ENCODE data around the gene TADA3.

Gene TADA3, protein sequence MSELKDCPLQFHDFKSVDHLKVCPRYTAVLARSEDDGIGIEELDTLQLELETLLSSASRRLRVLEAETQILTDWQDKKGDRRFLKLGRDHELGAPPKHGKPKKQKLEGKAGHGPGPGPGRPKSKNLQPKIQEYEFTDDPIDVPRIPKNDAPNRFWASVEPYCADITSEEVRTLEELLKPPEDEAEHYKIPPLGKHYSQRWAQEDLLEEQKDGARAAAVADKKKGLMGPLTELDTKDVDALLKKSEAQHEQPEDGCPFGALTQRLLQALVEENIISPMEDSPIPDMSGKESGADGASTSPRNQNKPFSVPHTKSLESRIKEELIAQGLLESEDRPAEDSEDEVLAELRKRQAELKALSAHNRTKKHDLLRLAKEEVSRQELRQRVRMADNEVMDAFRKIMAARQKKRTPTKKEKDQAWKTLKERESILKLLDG

GRCh38 chr3:9792405-9793160 lies at the start of gene TADA3, which contains the start of gene ARPC4:
Gene TADA3, minus strand, starts transcription at chr3:9792473. Its CDS starts 1,007 bp downstream, at chr3:9791466.
Gene ARPC4, plus strand, starts transcription at chr3:9793082. Its CDS starts 40 bp downstream, at chr3:9793122.
- FAIRE-seq = no peak
- peak; percentile 93 for DNase-seq (ENCODE audit: insufficient read length, low spot score)
- TF ChIP-seq, protein P1, sequence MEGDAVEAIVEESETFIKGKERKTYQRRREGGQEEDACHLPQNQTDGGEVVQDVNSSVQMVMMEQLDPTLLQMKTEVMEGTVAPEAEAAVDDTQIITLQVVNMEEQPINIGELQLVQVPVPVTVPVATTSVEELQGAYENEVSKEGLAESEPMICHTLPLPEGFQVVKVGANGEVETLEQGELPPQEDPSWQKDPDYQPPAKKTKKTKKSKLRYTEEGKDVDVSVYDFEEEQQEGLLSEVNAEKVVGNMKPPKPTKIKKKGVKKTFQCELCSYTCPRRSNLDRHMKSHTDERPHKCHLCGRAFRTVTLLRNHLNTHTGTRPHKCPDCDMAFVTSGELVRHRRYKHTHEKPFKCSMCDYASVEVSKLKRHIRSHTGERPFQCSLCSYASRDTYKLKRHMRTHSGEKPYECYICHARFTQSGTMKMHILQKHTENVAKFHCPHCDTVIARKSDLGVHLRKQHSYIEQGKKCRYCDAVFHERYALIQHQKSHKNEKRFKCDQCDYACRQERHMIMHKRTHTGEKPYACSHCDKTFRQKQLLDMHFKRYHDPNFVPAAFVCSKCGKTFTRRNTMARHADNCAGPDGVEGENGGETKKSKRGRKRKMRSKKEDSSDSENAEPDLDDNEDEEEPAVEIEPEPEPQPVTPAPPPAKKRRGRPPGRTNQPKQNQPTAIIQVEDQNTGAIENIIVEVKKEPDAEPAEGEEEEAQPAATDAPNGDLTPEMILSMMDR (IDR thresholded peaks at IDR 0.05; ENCODE audit: insufficient read depth, missing control alignments) = no peak

- DNase-seq (ENCODE audit: insufficient read length, low spot score) = no peak
- TF ChIP-seq, protein P1 (IDR thresholded peaks at IDR 0.05; ENCODE audit: insufficient read depth, missing control alignments) = no peak
- FAIRE-seq = no peak
Observed at GRCh38 chr3:9841015-9841414, 48.7 kb upstream of the TADA3 start.

DNA sequence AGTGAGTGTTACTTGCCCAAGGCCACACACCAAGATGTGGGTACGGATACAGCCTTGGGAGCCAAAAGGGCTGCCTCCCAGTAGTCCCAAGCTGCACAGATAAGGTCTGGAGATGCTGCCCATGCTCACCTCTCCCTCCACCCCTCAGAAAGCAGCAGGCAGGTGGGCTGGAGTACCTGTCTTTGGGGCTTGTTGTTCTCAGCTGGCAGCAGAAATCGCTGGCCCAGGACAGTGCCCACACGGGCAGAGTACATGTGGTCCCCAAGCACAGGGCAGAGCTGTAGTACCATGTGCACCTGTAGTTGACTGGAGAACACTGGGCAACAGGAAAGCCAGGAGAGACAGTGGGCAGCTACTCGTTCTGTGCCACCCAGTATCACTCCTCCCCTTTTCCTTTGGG lies 46.6 kb upstream of the TADA3 start:
- TF ChIP-seq, protein P1 (IDR thresholded peaks at IDR 0.05; ENCODE audit: insufficient read depth, missing control alignments) = no peak
- DNase-seq (ENCODE audit: insufficient read length, low spot score) = no peak
- no peak for FAIRE-seq

GRCh38 chr3:9837701-9838582 lies 45.7 kb upstream of the TADA3 start:
- DNase-seq (ENCODE audit: insufficient read length, low spot score) (peak; percentile 5), FAIRE-seq (no peak)
- TF ChIP-seq, protein P1 (IDR thresholded peaks at IDR 0.05; ENCODE audit: insufficient read depth, missing control alignments) = no peak

- no peak for FAIRE-seq
- TF ChIP-seq, protein P1 (IDR thresholded peaks at IDR 0.05; ENCODE audit: insufficient read depth, missing control alignments) = no peak
- no peak for DNase-seq (ENCODE audit: insufficient read length, low spot score)
Observed at GRCh38 chr3:9834520-9835380, 42.5 kb upstream of the TADA3 start.

DNA sequence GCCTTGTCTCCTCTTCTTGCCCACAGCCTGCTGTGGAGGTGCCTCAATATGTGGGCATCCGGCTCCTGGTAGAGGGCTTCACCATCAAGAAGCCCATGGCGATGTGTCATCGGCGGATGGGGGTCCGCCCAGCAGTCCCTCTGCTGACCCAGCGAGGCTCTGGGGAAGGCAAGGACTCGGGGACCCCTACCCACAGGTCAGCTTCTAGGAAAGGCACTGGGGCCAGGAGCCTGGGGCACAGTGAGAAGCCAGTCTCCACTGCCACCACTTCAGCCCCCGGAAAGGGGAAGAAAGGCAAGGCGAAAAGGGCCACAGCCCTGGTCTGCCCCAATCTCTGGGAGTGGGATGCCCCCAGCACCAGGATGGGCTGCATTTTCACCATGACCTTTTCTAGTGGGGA lies 40.8 kb upstream of the TADA3 start:
- TF ChIP-seq, protein P1 (IDR thresholded peaks at IDR 0.05; ENCODE audit: insufficient read depth, missing control alignments) = no peak
- no peak for FAIRE-seq
- DNase-seq (ENCODE audit: insufficient read length, low spot score) = no peak

Measured in D721Med (cell line).